HG02884 (cell line): ENCODE data around the gene HCST.
A peak's percentile ranks its signal among the peaks of the same experiment; 100 is the strongest.
"Not testable (repeated sequence)": the region's sequence is repeated elsewhere in the genome, so short reads cannot be mapped to it uniquely, and the experiment has no call there.

Experiments used
- ATAC-seq: cut with Tn5 transposase; IDR thresholded peaks from one replicate; pipeline ENCODE4 v1.9.1; 2021; ENCODE audit warnings: mild to moderate bottlenecking, moderate library complexity; ENCODE audit not compliant: unreplicated experiment

The HCST gene

DNA sequence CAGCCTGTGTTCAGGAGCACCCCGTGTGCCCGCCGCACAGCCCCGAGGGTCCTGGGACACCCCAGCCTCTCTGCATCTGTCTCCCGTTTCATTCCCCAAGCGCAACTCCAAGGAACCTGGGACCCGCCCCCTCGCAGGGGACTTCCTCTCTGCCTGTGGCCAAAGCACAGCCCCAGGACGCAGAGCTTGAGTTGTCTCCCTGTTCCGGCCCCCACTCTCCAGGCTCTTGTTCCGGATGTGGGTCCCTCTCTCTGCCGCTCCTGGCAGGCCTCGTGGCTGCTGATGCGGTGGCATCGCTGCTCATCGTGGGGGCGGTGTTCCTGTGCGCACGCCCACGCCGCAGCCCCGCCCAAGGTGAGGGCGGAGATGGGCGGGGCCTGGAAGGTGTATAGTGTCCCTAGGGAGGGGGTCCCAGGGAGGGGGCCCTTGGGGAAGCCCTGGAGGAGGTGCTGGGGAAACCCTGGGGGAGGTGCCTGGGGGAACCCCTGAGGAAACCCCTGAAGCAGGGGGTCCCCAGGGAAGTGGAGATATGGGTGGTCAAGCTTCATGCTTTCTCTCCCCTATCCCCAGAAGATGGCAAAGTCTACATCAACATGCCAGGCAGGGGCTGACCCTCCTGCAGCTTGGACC is 1.3 kb downstream of the HCST start:
- no peak for ATAC-seq

DNA sequence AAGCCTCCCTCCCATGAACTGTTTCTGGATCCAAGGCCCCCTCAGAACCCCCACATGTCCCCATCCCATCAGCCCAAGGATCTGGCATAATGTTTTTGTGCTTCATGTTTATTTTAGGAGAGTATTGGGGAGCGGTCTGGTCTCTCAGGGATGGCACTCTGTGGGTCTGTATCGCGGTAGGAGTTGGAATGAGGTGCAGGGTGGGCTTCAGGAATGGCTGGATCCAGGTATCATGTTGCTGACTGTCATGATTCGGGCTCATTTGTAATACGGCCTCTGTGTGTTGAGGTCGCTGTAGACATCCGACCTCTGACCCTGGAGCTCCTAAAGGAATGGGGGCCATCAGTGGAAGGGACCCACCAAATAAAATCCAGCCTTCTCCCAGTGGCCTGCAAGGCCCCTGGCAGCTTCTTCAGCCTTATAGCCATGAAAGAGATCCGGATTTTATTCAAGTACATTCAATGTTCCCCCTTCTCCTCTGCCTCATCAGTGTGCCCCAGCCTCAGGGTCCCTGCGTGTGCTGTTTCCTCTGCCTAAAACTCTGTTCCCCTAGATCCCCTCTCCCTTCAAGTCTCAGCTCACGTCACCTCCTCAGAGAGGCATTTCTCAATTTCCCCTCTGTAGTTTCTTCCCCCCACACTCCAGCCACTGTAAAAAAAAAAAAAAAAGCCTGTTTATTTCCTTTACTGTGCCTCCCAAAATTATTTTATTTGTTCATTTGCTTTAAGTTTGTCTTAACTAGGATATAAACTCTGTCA is 2.2 kb downstream of the HCST start:
- no peak for ATAC-seq

DNA sequence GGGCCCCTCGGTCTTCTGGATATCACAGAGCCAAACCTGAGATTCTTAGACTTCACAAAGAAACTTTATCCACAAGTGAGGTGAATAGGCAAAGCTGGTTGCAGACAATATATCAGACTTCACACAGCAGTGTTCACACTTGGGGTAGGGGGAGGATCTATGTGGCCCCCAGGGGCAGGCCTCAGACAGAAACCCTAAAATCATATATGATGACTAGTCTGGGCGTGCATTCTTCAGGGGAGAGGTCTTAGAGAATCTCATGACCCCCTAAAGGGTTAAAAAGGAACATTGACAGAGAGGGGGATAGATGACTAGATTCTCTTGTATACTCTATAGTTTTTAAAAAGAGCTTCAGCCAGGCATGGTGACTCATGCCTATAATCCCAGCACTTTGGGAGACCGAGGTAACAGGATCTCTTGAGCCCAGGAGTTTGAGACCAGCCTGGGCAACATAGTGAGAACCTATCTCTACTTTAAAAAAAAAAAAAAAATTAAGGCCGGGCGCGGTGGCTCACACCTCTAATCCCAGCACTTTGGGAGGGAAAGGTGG is 2.9 kb downstream of the HCST start:
- ATAC-seq, result no peak

DNA sequence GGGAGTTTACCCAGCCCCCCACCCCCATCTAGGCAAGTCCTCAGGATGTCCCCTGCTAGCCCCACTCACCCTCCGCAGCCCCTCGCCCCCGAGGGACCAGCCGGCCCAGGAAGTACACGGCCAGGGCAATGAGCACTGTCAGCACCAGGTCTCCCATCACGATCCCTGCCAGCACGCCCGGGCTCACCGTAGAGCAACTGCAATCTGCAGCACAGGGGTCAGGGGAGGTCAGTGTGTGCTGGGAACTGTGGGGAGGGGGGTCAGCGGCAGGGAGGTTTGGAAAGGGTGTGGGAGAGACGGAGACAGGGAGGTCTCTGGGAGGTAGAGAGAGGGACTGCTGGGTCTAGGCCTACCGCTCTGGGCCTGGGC is 5.0 kb downstream of the HCST start:
- no peak for ATAC-seq

DNA sequence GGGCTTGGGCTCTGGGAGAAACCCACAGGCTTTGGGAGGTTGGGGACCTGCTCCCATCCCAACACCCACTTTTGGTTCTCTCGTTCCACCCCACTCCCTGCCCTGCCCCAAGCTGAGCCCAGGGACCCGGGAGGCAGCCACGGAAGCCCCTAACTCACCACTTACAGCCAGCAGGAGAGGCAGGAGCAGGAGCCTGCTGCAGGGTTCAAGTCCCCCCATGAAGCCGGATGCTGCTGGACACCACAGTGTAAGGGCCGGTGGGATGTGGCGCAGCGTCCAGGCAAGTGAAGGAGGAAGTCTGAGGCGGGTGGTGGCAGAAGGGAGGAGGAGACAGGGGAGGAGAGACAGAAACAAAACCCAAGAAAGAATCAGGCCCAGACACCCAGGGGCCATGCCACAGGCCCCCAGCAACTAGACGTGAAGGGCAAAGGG is 5.7 kb downstream of the HCST start, which contains the start of gene TYROBP:
Gene TYROBP (minus strand): TSS at position 286 of the 432 bp plus-strand sequence. CDS start 67 bp downstream, at position 219.
- no peak for ATAC-seq

DNA sequence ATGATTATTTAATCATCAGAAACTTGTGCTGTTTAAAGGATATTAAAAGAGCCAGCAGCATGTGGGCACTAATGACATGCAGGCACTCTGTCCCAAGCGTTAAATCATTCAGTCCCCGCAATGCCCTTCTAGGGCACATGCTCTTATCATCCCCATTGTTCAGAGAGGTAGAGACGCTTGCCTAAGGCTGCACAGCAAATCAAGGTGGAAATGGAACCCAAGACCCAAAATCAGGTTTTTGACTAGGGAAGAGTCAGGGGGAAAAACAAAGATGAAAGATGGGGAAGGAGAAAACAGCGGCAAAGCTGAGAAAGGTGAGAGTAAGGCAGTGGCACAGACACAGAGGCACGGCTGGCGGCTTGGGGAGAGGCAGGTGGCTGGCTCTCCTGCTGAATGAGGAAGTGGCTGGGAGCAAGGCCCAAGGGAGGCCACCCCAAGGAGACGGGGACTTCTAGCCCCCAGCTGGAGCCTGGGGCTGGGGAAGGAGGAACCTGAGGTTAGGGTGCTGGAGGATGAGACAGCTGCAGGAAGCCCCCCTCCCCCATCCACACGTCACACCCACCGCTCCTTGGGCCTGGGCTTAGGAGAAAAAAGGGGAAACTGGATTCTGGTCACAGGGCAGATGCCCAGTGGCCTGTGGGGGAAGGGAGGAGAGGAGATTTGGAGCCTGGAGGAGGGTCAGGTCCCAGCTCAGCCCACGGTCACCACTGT is 6.8 kb downstream of the HCST start:
- ATAC-seq, result no peak

DNA sequence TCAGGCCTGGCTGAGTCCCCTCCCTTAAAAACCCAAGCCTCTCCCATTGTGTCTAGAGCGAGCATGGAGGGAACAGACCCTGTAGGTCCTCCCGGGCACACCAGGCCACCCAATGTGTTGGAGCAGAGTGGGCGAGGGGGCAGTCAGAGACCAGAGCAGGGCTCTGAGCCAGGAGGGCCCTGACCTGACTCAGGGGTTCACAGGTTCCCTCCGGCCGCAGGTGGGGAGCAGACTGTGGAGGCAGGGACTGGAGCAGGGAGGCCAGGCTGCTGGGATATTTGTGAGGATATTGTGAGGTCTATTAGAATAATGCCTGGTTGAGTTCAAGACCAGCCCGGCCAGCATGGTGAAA is 7.3 kb downstream of the HCST start:
- ATAC-seq, result no peak

DNA sequence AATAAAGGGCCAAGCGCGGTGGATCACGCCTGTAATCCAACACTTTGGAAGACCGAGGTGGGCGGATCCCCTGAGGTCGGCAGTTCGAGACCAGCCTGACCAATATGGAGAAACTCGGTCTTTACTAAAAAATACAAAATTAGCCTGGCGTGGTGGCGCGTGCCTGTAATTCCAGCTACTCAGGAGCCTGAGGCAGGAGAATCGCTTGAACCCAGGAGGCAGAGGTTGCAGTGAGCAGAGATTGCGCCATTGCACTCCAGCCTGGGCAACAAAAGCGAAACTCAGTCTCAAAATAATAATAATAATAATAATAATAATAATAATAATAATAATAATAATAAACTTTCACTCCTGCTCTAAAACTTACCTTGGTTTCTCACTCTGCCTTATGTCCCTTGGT is 8.0 kb downstream of the HCST start:
- not testable (repeated sequence) for ATAC-seq

DNA sequence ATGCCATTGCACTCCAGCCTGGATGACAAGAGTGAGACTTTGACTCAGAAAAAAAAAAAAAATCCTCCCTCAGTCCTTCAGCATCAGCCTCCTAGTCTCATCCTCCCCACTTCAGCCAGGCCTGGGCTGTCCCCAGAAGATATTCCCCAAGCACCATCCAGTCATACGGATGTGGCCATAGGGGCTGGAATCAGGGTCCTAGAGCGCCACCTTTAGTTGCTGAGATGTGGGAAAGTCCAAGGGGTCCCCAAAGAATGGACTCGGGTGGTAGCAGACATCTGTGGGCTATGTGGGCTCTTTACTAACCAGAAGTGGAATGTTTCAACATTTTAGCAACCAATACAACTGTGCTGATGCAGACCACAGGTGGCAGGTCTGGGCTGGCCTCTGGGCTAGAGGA is 8.8 kb downstream of the HCST start:
- ATAC-seq, result no peak

DNA sequence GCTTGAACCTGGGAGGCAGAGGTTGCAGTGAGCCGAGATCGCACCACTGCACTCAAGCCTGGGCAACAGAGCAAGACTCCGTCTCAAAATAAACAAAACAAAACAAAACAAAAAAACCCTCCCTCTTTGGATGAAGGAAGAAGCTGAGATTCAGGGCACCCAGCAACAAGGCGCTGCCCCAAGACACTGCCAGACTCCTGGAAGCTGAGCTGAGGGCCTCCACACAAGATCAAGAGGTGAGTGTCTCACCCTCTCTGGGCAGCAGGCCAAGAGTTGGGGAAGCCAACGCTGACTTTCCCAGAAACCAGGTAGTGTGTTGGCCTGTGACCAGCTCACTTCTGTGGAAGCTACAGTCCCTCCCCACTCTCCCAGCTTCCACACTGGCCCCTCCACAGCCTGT is 9.5 kb downstream of the HCST start:
- ATAC-seq, result no peak

DNA sequence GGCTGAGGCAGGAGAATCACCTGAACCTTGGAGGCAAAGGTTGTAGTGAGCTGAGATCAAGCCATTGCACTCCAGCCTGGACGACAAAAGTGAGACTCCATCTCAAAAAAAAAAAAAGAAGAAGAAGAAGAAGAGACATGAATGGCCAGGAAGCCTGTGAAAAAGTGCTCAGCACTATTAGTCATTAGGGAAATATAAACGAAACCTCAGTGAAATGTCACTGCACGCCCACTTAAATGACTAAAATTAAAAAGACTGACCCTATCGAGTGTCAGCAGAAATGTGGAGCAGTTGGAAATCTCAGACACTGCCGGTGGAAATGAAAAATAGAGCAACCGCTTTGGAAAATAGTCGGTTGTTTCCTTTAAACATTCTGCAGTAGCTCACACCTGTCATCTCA is 11.3 kb downstream of the HCST start:
- no peak for ATAC-seq

DNA sequence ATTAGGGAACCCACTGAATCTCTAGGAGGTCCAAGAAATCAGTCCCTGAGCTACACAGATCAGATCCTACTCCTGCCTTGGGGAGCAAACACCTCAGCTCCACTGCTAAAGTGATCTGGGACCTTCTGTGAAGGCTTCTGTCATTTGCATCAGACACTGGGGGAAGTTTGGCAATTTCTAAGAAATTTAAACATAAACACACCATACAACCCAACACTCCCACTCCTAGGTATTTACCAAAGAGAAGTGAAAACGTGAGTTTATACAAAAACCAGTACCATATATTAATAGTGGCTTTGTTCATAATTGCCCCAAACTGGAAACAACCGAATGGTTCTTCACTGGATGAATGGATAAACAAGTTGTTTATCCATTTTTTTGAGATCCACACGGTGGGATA is 13.1 kb downstream of the HCST start:
- no peak for ATAC-seq

DNA sequence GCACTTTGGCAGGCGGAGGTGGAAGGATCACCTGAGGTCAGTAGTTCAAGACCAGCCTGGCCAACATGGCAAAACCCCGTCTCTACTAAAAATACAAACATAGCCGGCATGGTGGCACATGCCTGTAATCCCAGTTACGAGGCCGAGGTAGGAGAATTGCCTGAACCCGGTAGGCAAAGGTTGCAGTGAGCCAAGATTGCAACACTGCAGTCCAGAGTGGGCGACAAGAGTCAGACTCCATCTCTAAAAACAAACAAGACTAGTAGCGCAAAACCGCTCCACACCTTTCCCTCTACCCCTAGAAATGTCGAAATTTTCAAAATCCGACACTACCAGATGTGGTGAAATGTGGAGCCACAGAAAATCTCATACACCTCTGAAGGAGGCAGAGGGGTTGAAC is 17.0 kb downstream of the HCST start:
- ATAC-seq, result no peak

DNA sequence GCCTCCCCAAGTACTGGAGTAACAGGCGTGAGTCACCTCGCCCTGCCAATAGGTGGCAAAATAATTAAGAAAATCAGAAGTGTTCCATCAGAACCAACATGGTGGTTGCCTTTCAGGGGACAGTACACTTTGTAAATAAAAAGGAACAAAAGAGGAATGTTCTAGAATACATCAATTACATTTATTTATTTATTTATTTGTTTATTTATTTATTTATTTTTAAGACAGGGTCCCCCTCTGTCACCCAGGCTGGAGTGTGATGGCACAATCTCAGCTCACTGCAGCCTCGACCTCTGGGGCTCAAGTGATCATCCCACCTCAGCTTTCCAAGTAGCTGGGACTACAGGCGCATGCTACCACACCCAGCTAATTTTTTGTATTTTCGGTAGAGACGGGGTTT is 18.7 kb downstream of the HCST start:
- no peak for ATAC-seq

DNA sequence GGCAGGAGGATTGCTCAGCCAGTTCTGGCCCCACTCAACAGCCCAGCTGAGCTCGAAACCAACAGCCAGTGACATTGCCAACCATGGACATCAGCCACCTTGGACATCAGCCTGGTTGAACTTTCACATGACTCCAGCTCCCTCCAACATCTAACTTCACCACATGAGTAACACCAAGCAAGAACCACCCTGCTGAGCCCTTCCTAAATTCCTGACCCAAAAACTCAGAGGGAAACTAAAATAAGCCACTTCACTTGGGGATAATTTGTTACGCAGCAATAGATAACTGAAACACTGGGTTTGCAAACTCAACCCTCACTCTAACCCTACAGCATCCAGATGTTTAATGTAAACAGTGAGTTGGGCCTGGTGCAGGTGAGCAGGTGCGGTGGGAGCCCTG is 23.2 kb downstream of the HCST start:
- no peak for ATAC-seq

DNA sequence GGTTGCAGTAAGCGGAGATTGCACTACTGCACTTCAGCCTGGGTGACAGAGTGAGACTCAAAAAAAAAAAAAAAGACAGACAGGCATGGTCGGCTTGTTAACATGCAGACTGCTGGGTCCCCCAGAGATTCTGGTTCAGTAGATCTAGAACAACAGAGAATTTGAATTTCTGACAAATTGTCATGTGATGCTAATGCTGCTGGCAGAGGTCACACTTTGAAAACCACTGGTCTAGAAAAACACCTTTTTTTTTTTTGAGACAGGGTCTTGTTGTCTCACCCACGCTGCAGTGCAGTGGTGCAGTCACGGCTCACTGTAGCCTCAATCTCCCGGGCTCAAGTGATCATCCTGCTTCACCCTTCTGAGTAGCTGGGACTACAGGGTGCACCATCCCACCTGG is 26.2 kb downstream of the HCST start:
- ATAC-seq, result no peak

DNA sequence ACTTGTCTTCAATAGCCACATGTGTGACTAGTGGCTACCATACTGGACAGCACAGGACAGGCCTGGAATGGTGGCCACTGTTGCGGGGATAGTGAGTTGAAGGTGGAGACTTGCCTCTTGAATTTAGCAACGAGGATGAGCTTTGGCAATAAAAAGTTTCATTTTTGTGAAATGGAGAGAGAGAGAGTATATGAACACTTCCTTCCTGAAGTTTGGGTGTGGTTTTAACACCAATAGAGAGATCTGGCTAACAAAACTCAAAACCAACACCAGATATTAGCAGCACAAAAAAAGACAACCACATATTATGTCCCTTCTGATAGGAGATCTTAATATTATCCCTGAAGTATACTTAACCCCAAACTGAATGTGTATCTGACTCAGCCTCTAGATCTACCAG is 27.5 kb downstream of the HCST start:
- ATAC-seq, result no peak

DNA sequence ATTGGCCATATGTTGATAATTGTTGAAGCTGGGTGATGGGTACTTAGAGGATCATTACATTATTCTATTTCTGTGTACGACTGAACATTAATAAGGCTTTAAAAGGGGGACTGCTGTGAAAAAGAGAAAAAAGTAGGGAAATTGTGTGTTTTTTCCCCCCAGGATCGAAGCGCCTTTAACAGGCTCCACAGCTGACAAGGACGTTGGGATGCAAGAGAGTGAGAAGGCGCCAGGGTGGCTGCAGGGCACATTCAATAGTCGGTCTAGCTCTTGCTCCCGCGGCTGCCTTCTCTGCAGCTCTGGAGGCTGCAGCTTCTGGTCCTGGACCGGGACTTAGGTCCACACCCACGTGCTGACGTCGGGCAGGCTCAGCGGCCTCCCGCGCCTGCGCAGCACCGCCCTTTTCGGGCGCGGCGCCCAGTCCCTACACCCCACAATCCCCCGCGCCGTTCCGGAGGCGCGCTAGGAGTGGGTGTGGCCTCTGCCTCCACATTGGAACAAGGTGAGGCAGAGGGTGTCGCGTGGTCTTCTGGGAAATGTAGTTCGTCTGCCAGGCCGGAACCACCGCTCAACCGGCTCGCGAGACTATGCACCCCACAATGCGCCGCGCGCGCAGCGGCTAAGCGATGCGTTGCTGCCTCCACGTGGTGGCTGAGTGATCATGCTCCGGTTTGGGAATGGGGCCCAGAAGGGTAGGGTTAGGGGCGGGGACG is 29.0 kb downstream of the HCST start:
- peak; percentile 93 for ATAC-seq

DNA sequence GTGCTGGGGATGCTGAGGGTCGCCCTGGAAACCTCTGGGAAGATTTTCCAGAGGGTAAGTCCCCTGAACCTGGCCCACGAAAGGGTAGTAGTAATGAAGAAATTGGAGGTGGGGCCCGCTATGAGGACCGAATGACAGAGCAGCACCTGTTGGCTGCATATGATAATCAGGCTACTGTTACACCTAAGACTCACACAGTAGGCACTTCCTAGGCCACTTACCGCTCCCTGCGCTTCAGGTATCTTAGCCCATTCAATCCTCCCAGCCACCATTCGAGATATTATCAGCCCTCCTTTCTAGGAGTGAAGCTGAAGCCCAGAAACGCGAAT is 29.5 kb downstream of the HCST start:
- no peak for ATAC-seq

DNA sequence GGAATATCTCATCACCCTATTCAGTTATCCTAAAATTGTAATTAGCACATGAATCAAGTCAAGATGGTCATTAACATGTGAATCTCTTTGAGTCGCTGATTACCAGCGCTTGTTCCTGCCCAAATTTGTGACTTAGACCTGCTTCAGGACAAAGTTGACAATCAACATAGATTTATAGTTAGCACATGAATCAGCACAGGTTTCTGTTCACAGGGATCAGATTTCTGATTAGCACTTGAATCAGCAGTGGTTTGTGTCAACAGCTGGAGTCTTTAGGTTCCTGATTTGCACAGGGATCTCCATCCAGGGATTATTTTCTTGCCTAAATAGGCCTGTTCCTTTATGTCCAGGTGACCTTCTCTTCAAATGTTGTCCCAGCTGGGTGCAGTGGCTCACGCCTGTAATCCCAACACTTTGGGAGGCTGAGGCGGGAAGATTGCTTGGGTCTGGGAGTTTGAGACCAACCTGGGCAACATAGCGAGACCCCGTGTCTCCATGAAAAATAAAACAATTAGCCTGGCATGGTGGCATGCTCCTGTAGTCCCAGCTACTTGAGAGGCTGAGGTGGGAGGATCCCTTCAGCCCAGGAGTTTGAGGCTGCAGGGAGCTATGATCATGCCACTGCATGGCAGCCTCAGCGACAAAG is 30.1 kb downstream of the HCST start:
- no peak for ATAC-seq
